ENCODE measurements around the gene CD4. TPM values are rescaled to one million over a fixed set of nuclear protein-coding genes. Genes with fewer than 3 reads are reported as not detected.

Gene CD4
- total RNA-seq, 1 experiment from 2014 or later: 0.42 TPM

- ChIA-PET RAD21 (ENCODE audit: low non-redundant PET in 1 of 2, low total read pairs in 2 of 2, uncharacterized antibody in 2 of 2, unreplicated experiment in 2 of 2) (interaction anchor here in 1 of 2 experiments (0.5 to 0.6 kb wide), 2 partner anchors 80 to 291 kb away, joined by 4 read pairs; no protein-coding TSS in a partner anchor), CTCF (interaction anchor here (1.0 to 2.9 kb wide), 3 partner anchors 16 to 245 kb away, joined by 3 to 26 read pairs (median 7); partner anchors contain the start of genes CDCA3, MLF2 and USP5), POLR2A (interaction anchor here (0.6 to 10.9 kb wide), 19 partner anchors 9 to 1911 kb away, joined by 3 to 186 read pairs (median 7); partner anchors contain the start of genes C12orf57, CDCA3, COPS7A and MLF2)
- no peak within 1 kb of the TSS for H2AFZ ChIP-seq (ENCODE audit: low read depth, low read length, poor library complexity, severe bottlenecking)
- intact Hi-C loops (cut with micrococcal nuclease): no loop called here
- no peak for DNase-seq (ENCODE audit: low read depth, low spot score)
- H3K79me2 ChIP-seq (ENCODE audit: insufficient read depth, low read length): peaks cover 53% of the 10 kb centered on the region
- TF ChIP-seq YY1 (IDR thresholded peaks at IDR 0.05; ENCODE audit: extremely low read depth, insufficient replicate concordance, low read depth, low read length) (peak; percentile 79), SRF (IDR thresholded peaks at IDR 0.05; ENCODE audit: low read depth) (no peak), ZBTB33 (IDR thresholded peaks at IDR 0.05; ENCODE audit: extremely low read depth, insufficient replicate concordance, low read length) (no peak), FOSL1 (IDR thresholded peaks at IDR 0.05; ENCODE audit: low read depth) (no peak), TCF7L2 (IDR thresholded peaks at IDR 0.05; ENCODE audit: borderline replicate concordance, extremely low read depth, insufficient read depth, insufficient read length) (no peak), REST (IDR thresholded peaks at IDR 0.05; ENCODE audit: low read depth) (no peak), EZH2phosphoT487 (IDR thresholded peaks at IDR 0.05; ENCODE audit: borderline replicate concordance) (no peak), ZFX (IDR thresholded peaks at IDR 0.05) (peak; percentile 88; the same call in 1 of the 2 replicates), CBX3 (IDR thresholded peaks at IDR 0.05; ENCODE audit: low read depth) (no peak), POLR2A (IDR thresholded peaks at IDR 0.05; ENCODE audit: borderline replicate concordance, extremely low read depth, insufficient read depth, insufficient read length) (peak; percentile 99), JUND (IDR thresholded peaks at IDR 0.05) (no peak), RAD21 (IDR thresholded peaks at IDR 0.05; ENCODE audit: low read depth) (no peak), MAX (IDR thresholded peaks at IDR 0.05) (no peak), POLR2AphosphoS5 (IDR thresholded peaks at IDR 0.05; ENCODE audit: low read depth, low read length) (peak; percentile 99), CEBPB (IDR thresholded peaks at IDR 0.05; ENCODE audit: low read depth) (no peak)
- no peaks in the 10 kb centered on the region for H3K27me3 ChIP-seq (ENCODE audit: insufficient read depth, low read length)
- peak within 1 kb of the TSS; percentile 96 for H3K27ac ChIP-seq (ENCODE audit: low read depth, low read length)
- peaks cover 33 to 61% of the 10 kb centered on the region in 2 experiments for H3K4me1 ChIP-seq (ENCODE audit: control insufficient read depth in 1 of 2, insufficient read depth in 2 of 2, low read length in 2 of 2)
- peaks cover 12% of the 10 kb centered on the region; the same call in 1 of the 2 replicates for H4K20me1 ChIP-seq (ENCODE audit: insufficient read depth)
- peak within 1 kb of the TSS; percentile 92 for H3K4me2 ChIP-seq (ENCODE audit: low read length)
- no TSS peak for BruUV-seq (replicated peaks)
- peaks cover 21 to 47% of the 10 kb centered on the region in 2 experiments; a peak in 3 of 4 replicates for H3K36me3 ChIP-seq (ENCODE audit: control insufficient read depth in 1 of 2, insufficient read depth in 2 of 2, low read length in 2 of 2)
- no peaks in the 10 kb centered on the region for H3K9me2 ChIP-seq (ENCODE audit: insufficient read depth)
- no peaks in the 10 kb centered on the region for H3K9me3 ChIP-seq (ENCODE audit: control insufficient read depth in 1 of 2, insufficient read depth in 1 of 2, low read depth in 1 of 2, low read length in 2 of 2)
- peak within 1 kb of the TSS; percentile 97 to 99 for H3K4me3 ChIP-seq (replicated peaks in 1 of 2; ENCODE audit: low read depth in 1 of 2, low read length in 2 of 2)
- H3K9ac ChIP-seq (ENCODE audit: low read length): peak within 1 kb of the TSS; percentile 99
- peak; percentile 73 for ATAC-seq
Observed at GRCh38 chr12:6867413-6868210, 78.3 kb downstream of the CD4 start, which contains the start of gene TPI1. TPI1 (plus strand) TSS chr12:6867531; CDS start chr12:6867567, 36 bp downstream.
